Tibial artery (tissue), 4 donors: ENCODE results near the gene DUOX2.
A peak's percentile ranks its signal among the peaks of the same experiment; 100 is the strongest.
"Not testable (repeated sequence)": the region's sequence is repeated elsewhere in the genome, so short reads cannot be mapped to it uniquely, and the experiment has no call there.

Source experiments
- DNase-seq, 2 donors: peaks; one replicate each; pipeline ENCODE4 v3.0.0-alpha.2; 2019
- H3K27ac ChIP-seq, 2 donors: fragments of 200-600 bp; sonication (generic) in 1 of 2; 1 replicate in 1 of 2; 2 replicates in 1 of 2; pipeline ENCODE4 v1.5.1; 2018 to 2019; ENCODE audit warnings: mild to moderate bottlenecking in 1 of 2
- H3K27me3 ChIP-seq, 2 donors: fragments of 200-600 bp; sonication (generic) in 1 of 2; one replicate each; pipeline versions ENCODE4 v1.5.1 to v1.6.0; 2016 to 2019
- H3K36me3 ChIP-seq, 3 donors: fragments of 200-600 bp; sonication (generic) in 2 of 3; one replicate each; pipeline ENCODE4 v1.5.1; 2016 to 2019; ENCODE audit warnings: mild to moderate bottlenecking in 2 of 3
- H3K4me1 ChIP-seq, 4 donors: fragments of 200-600 bp; sonication (generic) in 2 of 4; 1 replicate in 3 of 4; 2 replicates in 1 of 4; pipeline ENCODE4 v1.5.1; 2016 to 2019
- H3K4me3 ChIP-seq, 2 donors: fragments of 200-600 bp; sonication (generic) in 1 of 2; 1 replicate in 1 of 2; 2 replicates in 1 of 2; pipeline ENCODE4 v1.5.1; 2018 to 2019; ENCODE audit warnings: mild to moderate bottlenecking in 2 of 2
- H3K9me3 ChIP-seq, 3 donors: fragments of 200-600 bp; sonication (generic) in 1 of 3; one replicate each; pipeline ENCODE4 v1.5.1; 2016 to 2019
- CTCF ChIP-seq, 2 experiments: fragments of 200-600 bp in 1 of 2; fragments of 450-650 bp in 1 of 2; IDR thresholded peaks; one replicate each; pipeline ENCODE4 v1.5.1; 2017 to 2019; ENCODE audit warnings: antibody characterized with exemption in 2 of 2, mild to moderate bottlenecking in 1 of 2, moderate library complexity in 1 of 2
- intact Hi-C: fragments of 100-400 bp; cut with DNase I; formaldehyde crosslinking; loops from one replicate; pipeline ENCODE4 v1.15.0; 2023; ENCODE audit warnings: low total_unique reads

DUOX2 gene

GRCh38 chr15:45107941-45108630 is 5.9 kb downstream of the DUOX2 start:
- DNase-seq, result peak in 1 of 2 donors; percentile 51
- H3K27me3 ChIP-seq, result peaks cover 0 to 56% of the 10 kb centered on the region in 2 donors
- intact Hi-C loops, result no loop called here
- TF ChIP-seq CTCF (IDR thresholded peaks at IDR 0.05), result no peak
- H3K4me1 ChIP-seq, result peaks cover 0 to 14% (median 10%) of the 10 kb centered on the region in 4 donors
- no peaks in the 10 kb centered on the region for H3K9me3 ChIP-seq
- H3K4me3 ChIP-seq, result no peak overlapping the region
- H3K36me3 ChIP-seq, result no peaks in the 10 kb centered on the region
- H3K27ac ChIP-seq, result no peak overlapping the region

- intact Hi-C loops, result no loop called here
- no peaks in the 10 kb centered on the region for H3K9me3 ChIP-seq
- H3K27ac ChIP-seq, result no peak overlapping the region
- peaks cover 0 to 40% of the 10 kb centered on the region in 2 donors for H3K27me3 ChIP-seq
- no peak for TF ChIP-seq CTCF (IDR thresholded peaks at IDR 0.05)
- H3K36me3 ChIP-seq, result no peaks in the 10 kb centered on the region
- no peaks in the 10 kb centered on the region for H3K4me1 ChIP-seq
- H3K4me3 ChIP-seq, result no peak overlapping the region
- DNase-seq, result peak in 1 of 2 donors; percentile 57
These were observed 7.8 kb downstream of the DUOX2 start for GRCh38 chr15:45106002-45106790.

GRCh38 chr15:45105586-45105985 is 8.4 kb downstream of the DUOX2 start:
- Histone ChIP-seq H3K4me1 (no peaks in the 10 kb centered on the region), H3K9me3 (no peaks in the 10 kb centered on the region), H3K36me3 (no peaks in the 10 kb centered on the region), H3K27me3 (peaks cover 0 to 38% of the 10 kb centered on the region in 2 donors), H3K27ac (no peak overlapping the region), H3K4me3 (no peak overlapping the region)
- intact Hi-C loops, result no loop called here
- DNase-seq, result no peak
- TF ChIP-seq CTCF (IDR thresholded peaks at IDR 0.05), result no peak

GRCh38 chr15:45104170-45104569 is 9.8 kb downstream of the DUOX2 start:
- H3K9me3 ChIP-seq, H3K27ac ChIP-seq, H3K4me3 ChIP-seq, H3K36me3 ChIP-seq, H3K4me1 ChIP-seq, DNase-seq, intact Hi-C loops: not testable (repeated sequence)
- H3K27me3 ChIP-seq, result peaks cover 0 to 28% of the 10 kb centered on the region in 2 donors

GRCh38 chr15:45102226-45102625 is 11.7 kb downstream of the DUOX2 start:
- DNase-seq, result no peak
- Histone ChIP-seq H3K4me1 (no peaks in the 10 kb centered on the region), H3K27ac (no peak overlapping the region), H3K36me3 (no peaks in the 10 kb centered on the region), H3K4me3 (no peak overlapping the region), H3K27me3 (peaks cover 0 to 15% of the 10 kb centered on the region in 2 donors), H3K9me3 (no peaks in the 10 kb centered on the region)
- intact Hi-C loops, result no loop called here
- TF ChIP-seq CTCF (IDR thresholded peaks at IDR 0.05), result no peak

- Histone ChIP-seq H3K36me3 (no peaks in the 10 kb centered on the region), H3K9me3 (no peaks in the 10 kb centered on the region), H3K4me1 (no peaks in the 10 kb centered on the region), H3K27me3 (peaks cover 0 to 15% of the 10 kb centered on the region in 2 donors), H3K4me3 (no peak overlapping the region), H3K27ac (no peak overlapping the region)
- intact Hi-C loops, result no loop called here
- TF ChIP-seq CTCF (IDR thresholded peaks at IDR 0.05), result no peak
- peak in 1 of 2 donors; percentile 53 for DNase-seq
These were observed 12.2 kb downstream of the DUOX2 start for GRCh38 chr15:45101749-45102148.
